HG02798 (cell line): ENCODE data around the gene DENND4A.
"Not testable (repeated sequence)": the region's sequence is repeated elsewhere in the genome, so short reads cannot be mapped to it uniquely, and the experiment has no call there.

Experiments
- ATAC-seq: cut with Tn5 transposase; IDR thresholded peaks from one replicate; pipeline ENCODE4 v1.9.1; 2021; ENCODE audit warnings: mild to moderate bottlenecking; ENCODE audit not compliant: unreplicated experiment, poor library complexity

The DENND4A gene

GRCh38 chr15:65821070-65821469, 29.0 kb upstream of the DENND4A start:
- ATAC-seq, result no peak

DNA sequence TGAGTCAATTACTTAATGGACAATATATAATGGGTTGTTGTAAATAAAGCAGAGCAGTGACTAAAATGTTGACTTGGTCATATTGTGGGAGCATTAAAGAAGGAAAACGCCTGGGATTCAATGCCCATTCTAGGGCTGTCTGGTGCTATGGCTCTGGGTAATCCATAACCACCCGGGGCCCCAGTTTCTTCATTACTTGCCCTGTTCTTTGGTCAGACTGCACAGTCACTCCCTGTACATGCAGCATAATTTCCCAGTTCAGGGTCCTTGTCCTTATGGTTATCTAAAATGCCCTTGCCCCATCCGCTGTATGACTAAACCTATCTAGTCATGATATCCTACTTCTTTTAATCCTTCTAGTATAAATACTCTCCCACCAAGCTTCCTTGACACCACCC, 27.5 kb upstream of the DENND4A start:
- ATAC-seq, result no peak

GRCh38 chr15:65818927-65819562, 27.0 kb upstream of the DENND4A start:
- peak; percentile 71 for ATAC-seq

GRCh38 chr15:65816441-65816840, 24.3 kb upstream of the DENND4A start:
- no peak for ATAC-seq

DNA sequence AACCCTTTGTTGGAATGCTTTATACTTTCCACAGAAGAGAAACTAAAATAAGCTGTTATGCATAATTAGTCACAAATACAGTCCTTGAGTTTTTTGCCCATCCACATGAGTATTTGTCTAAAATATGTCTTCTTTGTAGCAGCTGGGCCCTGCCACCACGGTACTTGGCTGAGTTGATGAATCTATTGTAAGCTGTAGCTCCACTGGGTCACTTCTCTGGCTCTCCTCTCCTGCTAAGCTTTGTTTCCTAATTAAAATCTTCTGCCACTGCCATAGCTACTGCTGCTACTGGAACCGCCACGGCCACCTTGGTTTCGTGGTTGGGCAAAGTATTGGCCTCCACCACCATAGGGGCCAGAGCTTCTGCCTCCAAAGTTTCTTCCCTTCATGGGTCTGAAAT, 23.9 kb upstream of the DENND4A start:
- not testable (repeated sequence) for ATAC-seq

GRCh38 chr15:65814271-65814670, 22.2 kb upstream of the DENND4A start:
- ATAC-seq, result not testable (repeated sequence)

- no peak for ATAC-seq
Observed at GRCh38 chr15:65812916-65813315, 20.8 kb upstream of the DENND4A start.

GRCh38 chr15:65812467-65812866, 20.4 kb upstream of the DENND4A start:
- no peak for ATAC-seq

- ATAC-seq, result no peak
Observed at GRCh38 chr15:65811835-65812234, 19.7 kb upstream of the DENND4A start.

DNA sequence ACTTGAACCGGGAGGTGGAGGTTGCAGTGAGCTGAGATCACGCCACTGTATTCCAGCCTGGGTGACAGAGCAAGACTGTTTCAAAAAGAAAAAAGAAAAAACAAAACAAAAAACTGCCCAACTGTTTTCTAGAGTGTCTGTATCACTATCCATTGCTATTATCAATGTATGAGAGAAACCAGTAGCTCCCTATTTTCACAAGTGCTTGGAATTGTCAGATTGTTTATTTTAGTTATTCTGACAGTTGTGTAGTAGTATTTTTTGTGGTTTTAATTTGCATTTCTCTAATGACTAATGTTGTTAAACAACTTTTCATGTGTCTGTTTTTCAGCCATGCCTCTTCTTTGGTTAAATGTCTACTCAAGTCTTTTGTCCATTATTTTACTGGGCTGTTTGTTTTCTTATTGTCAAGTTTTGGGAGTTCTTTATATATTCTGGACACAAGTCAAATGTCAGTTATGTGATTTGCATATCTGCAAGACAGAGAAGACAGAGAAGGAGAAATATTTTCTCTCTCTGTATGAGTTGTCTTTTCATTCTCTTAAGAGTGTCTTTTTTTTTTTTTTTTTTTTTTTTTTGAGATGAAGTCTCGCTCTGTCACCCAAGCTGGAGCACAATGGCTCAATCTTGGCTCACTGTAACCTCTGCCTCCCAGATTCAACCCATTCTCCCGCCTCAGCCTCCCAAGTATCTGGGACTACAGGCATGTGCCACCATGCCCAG, 19.1 kb upstream of the DENND4A start:
- not testable (repeated sequence) for ATAC-seq

- ATAC-seq, result no peak
Observed at GRCh38 chr15:65806397-65806796, 14.3 kb upstream of the DENND4A start.

DNA sequence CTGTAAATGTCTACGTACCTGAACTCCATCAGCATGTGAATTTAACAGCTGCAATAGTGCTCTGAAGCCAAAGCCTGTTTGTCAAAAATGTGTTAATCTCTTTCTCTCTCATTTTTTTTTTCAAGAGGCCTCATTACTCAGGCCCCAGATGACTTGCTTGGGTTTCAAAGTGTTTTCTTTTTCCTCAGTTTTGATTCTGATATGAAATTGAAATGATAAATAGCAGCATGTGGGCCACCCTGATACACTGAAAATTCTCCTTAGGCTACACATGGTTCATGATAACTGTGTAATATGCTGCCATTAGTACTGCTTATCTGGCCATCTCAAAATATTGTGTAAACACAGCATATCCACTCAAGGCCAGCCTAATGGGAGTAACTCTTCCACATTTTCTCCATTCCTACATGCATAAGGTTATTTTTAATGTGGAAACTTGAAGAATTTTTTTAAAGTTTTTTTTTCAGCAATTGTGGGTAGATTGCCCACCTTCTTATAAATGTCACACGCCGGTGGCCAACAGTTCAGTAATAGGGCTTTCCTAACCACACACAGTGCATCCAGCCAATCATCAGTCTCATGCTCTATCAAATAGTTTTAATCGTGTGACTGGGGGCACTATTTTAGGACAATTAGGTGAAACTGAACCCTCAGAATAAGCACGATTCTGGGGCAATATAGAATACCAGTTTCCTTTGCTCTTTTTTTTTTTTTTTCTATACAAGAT, 13.1 kb upstream of the DENND4A start:
- ATAC-seq, result no peak

GRCh38 chr15:65804252-65804931, 12.3 kb upstream of the DENND4A start:
- ATAC-seq, result no peak

- no peak for ATAC-seq
Observed at GRCh38 chr15:65801229-65801805, 9.2 kb upstream of the DENND4A start.

DNA sequence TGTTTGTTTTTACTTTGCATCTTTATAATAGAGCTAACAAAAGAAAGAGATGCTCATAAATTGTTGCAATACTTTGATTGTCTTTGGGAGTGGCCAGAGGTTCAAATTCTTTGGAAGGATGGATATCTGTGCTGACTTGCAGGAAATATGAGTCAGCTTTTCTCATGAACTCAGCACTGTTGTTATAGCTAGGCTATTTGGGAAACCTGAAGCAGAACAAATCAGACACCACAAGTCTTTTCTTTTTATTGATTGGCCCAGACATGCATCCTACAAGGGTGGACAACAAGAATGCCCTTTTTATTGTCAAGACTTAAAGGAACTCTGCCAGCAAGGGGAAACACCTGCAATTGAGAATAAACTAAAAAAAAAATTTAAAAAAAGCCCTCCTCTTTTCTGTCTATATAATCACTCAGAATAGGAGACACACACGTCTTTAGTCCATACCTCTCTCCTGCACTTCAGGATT, 4.6 kb upstream of the DENND4A start:
- no peak for ATAC-seq

DNA sequence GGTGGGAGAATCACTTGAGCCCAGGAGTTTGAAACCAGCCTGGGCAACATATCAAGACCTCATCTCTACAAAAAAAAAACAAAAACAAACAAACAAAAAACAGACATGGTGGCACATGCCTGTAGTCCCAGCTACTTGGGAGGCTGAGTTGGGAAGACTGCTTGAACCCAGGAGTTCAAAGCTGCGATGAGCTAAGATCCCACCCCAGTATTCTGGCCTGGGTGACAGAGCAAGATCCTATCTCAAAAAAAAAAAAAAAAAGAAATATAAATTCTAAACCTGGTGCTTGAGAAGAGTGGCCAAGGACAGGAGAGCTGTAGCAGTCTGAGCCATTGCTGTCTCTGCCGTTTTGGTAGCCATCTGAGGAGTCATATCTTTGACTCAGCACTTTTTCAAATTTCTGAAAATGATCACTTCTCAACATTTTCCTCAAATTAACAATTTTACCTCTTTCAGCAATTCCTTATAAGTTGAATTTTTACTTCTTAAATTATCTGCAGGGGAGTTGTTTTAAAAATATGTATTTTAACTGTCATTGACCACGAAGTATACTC, 3.6 kb upstream of the DENND4A start:
- no peak for ATAC-seq

DNA sequence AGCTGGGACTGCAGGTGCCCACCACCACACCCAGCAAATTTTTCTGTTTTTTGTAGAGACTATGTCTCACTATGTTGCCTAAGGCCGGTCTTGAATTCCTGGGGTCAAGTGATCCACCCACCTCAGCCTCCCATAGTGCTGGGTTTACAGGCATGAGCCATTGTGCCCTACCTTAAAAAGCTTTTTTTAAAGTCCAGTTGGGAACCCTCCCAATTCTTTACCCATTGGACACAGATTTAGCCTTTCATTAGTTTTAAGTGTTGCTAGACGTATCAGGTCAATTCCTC, 1.7 kb upstream of the DENND4A start:
- no peak for ATAC-seq

DNA sequence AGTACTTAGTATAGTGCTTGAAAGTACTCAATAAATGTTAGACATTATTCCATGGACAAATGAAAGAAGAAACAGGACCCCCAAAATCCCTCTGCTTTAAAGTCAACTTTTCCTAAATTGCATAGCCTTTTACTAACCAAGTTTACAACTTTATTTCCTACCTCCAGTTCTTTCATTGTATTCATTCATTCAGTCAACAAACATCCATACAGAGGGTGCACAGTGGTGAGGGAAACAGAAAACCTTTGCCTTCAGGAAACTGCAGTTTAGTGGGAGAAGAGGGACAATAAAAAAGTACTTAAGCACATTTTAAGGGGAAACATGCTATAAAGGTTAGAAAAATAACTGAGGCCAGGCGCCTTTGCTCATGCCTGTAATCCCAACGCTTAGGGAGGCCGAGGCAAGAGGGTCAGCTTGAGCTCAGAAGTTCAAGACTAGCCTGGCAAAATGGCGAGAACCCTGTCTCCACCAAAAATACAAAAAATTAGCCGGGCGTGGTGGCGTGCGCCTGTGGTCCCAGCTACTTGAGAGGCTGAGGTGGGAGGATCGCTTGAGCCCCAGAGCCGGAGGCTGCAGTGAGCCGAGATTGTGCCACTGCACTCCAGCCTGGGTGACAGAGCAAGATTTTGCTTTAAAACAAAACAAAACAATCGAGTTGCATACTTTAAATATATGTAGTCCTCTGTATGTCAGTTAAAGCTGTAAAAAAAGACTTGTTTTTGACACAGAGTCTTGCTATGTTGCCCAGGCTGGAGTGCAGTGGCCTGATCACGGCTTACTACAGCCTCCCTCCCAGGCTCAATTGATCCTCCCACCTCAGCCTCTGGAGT, 1.1 kb upstream of the DENND4A start:
- no peak for ATAC-seq

DNA sequence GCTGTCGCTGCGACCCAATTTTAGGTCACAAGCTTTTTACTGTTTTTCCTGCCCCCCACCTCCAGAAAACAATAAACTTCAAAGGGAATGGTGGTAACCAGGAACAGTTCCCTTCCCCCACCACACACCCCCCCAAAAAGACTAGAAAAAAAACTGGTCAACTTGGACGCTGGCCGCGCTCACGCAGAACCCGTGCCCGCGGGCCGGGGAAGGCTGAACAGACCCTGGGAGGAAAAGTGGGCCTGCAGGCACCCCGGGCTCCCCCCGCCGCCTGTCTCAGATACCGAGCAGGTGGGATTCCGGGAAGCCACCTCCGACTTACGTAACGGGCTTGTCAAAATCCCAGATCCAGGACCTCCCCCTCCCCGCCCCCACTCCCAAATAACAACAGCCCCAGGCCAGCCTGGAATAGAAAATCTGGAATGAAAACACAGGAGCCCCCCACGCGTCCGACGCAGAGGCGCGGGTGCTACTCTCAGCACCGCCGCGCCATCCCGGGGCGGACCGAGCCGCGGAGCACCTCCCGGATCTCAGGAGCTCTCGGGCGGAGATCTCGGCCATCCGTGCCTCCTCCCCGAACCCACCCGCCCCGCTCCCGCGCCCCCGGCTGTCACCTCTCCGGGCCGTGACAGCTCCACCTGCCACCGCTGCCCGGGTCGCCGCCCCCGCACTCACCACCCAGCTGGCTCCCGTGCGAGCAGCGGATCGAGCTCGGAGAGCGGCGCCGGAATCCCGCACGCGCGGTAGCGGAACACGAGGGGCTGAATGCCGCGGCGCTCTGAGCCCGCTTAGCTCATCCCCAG, 557 bp downstream of the DENND4A start:
- no peak for ATAC-seq
